C4-2B (cell line): ENCODE results near the gene TRIM75.

ENCODE experiments used
- CTCF ChIP-seq: fragments of 450-650 bp; conservative IDR thresholded peaks from 2 replicates; pipeline ENCODE4 v1.5.1; 2017; ENCODE audit warnings: mild to moderate bottlenecking
- ZFX ChIP-seq: fragments of 450-650 bp; IDR thresholded peaks from 2 replicates; pipeline ENCODE4 v1.6.1; 2017

DNA sequence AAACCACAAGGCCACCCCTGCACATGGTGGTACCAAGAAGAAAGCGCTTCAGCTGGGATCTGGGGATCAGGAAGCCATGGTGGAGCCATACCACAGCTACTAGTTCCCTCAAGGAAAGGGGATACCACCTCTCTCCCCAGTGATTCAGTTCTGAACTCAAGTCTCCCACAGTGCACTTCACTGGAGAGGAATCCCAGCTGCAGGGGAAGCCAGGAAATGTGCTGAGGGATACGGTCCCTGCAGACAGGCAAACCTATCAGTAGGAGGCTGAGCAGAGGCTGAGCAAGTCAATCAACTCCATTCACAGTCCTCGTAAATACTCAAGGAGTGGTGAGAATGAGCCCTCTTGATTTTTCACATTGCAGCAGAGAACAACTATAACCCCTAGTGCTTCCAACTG is 48.0 kb downstream of the TRIM75 start:
- no peak for TF ChIP-seq CTCF
- TF ChIP-seq ZFX = no peak
